SK-N-MC (cell line): ENCODE data around the gene CLTRN.
"Not testable (repeated sequence)": the region's sequence is repeated elsewhere in the genome, so short reads cannot be mapped to it uniquely, and the experiment has no call there.

Source experiments
- FOXP2 ChIP-seq: optimal IDR thresholded peaks from 2 replicates; pipeline ENCODE3; 2011; ENCODE audit warnings: mild to moderate bottlenecking, moderate library complexity; ENCODE audit not compliant: insufficient read depth; ENCODE audit errors: extremely low read length, control extremely low read depth
- POLR2AphosphoS5 ChIP-seq: IDR thresholded peaks from 2 replicates; pipeline ENCODE4 v1.6.1; 2012; ENCODE audit warnings: mild to moderate bottlenecking, low read depth, low read length, borderline replicate concordance

DNA sequence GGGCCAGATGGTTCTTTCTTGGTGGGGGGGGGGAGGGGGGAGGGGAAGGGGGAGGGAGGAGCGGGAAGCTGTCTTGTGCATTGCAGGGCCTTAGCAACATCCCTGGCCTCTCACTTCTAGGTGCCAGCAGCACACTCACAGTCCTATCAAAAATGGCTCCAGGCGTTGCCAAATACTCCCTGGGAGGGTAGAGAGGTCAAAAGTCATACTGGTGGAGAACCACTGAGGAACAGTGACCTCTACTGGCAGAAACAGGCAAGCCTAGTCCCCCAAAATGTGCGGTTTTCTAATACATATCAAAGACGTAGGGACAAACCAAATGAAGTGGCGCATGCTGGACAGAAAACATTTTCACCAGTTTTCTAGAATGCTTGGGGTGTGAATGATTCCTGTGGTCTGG, 39.2 kb upstream of the CLTRN start:
- TF ChIP-seq POLR2AphosphoS5, FOXP2: not testable (repeated sequence)
